Measurements from ENCODE around the gene VWA2.

The VWA2 gene

GRCh38 chr10:114239117-114239993 is at the start of gene VWA2:
Gene VWA2, plus strand, starts transcription at chr10:114239254. Its CDS starts 9,460 bp downstream, at chr10:114248714.
- DNase-seq (ENCODE audit: low spot score), result no peak

- DNase-seq (ENCODE audit: low spot score), result no peak
Measured at GRCh38 chr10:114189700-114190099, 49.4 kb upstream of the VWA2 start.

GRCh38 chr10:114195079-114195478 is 44.0 kb upstream of the VWA2 start:
- DNase-seq (ENCODE audit: low spot score), result no peak

DNA sequence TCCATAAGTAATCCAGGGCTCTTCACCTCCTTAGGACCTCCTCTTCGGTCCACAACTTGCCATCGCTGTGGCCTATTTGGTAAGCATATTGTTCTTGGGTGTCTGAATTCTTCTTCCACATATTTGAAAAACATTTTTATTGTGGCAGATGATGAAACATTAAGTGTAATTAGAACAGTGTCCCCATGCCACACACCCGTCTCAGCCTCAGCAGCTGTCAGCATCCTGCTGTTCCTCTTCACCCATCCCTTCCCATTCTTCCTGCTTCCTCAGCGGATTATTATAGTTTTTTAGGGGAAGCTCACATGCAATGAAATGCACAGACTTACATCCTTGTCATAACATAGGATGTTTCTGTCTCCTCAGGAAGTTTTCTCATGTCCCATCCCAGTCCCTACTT is 39.8 kb upstream of the VWA2 start:
- no peak for DNase-seq (ENCODE audit: low spot score)

DNA sequence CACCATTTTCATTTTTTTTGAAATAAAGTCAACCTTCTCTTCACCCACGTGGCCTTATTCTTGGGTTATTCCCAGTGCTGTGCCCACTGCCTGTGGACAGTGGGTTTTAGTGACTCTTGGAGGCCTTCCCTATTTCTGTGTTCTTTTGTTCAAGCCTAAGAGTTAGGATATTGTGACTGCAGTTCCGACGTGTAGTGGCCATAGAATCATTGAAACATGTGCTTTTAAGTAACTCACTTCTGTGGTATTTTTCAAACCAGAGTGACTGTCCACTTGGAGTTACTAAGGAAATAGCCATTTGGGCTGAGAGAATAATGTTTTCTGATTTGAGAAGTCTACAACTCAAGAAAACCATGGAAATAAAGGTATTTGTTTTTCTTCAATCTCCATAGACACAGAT is 36.2 kb upstream of the VWA2 start:
- DNase-seq (ENCODE audit: low spot score), result no peak

GRCh38 chr10:114206902-114207301 is 32.2 kb upstream of the VWA2 start:
- no peak for DNase-seq (ENCODE audit: low spot score)

DNA sequence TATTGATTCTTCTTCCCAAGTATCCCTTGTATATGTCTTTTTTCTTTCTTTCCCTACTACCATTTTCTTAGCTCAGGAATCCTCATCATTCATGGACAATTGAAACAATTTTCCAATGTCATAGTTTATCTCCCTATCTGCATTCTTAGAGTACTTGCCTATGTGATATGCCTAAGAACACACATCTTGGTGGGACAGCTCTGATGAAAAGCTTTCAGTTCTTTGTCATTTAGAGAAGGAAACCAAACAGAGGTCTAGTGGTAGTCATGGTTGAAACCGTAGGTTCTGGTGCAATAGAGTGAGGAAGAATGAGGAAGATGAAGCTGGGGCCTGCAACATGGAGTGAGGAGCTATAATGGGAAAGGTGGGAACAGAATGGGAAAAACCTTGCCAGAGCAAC is 31.7 kb upstream of the VWA2 start:
- DNase-seq (ENCODE audit: low spot score), result no peak

- DNase-seq (ENCODE audit: low spot score), result no peak
Measured at GRCh38 chr10:114208351-114208750, 30.7 kb upstream of the VWA2 start.

- no peak for DNase-seq (ENCODE audit: low spot score)
Measured at GRCh38 chr10:114212153-114212552, 26.9 kb upstream of the VWA2 start.

DNA sequence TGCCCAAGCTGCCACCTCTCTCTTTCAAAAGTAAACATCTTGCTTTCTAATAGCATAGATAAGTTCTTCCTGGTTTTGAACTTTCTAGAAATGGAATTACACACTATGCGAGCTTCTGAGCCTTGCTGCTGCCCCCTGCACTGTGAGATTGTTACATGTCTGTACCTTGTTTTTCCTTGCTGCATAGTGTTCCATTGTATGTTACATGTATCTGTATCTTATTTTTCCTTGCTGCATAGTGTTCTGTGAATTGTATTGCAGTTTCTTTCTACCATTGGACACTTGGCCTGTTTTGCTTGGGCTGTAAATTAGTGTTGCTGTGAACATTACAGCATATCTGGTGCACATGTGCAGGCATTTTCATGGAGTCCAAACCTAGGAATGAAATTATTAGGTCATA is 24.0 kb upstream of the VWA2 start:
- no peak for DNase-seq (ENCODE audit: low spot score)

DNA sequence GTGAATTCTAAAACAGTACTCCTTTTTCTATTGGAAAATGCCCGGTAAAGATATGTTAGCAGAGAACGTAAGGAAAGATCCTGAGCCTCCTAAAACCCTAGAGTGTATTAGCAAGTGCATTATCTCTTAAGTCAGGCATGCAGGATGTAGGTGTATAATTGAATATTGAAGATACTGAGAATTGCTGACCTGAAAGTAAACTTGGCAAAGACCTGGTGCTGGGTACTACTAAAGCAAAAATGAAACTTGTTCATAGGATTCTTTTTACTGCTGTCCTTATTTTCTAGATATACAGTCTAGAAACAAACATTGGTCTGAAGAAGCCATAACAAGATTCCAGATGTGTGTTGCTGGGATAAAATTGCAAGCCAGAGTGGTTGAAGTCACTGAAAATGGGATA is 18.8 kb upstream of the VWA2 start:
- DNase-seq (ENCODE audit: low spot score), result no peak

DNA sequence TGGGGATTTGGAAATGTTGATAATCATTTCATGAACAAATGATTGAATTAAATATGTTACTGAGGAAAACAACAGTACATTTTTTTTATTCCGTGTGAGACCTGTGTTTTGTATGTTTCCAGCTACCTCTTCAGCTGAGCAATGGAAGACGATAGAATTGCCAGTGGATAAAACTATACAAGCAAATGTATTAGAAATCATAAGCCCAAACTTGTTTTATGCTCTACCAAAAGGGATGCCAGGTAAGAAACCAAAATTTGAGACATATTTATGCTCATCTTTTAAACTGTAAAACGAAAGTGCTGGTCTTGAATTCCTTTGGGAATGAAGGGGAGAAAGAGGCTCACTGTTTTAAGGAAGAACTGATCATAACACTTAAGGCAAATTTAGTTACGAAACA is 17.8 kb upstream of the VWA2 start:
- DNase-seq (ENCODE audit: low spot score), result no peak

DNA sequence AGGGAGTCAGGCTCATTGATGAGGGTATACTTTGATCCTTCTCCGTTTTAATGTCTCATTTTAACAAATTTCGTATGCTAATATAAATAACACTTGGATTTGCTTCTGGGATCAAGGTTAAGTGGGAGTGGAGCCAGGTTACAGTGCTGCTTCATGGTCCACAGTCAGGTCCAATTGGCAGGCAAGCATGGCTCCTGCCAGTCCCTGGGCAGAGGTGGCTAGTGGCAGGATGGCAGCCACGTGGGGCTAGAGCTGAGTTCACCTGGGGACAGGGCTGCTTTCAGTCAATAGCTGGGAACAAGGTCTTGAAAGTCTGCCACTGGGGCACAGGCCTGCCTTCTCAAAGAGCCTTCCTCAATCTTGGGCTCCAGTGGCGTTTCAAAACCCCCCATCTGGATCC is 16.0 kb upstream of the VWA2 start:
- DNase-seq (ENCODE audit: low spot score), result no peak

DNA sequence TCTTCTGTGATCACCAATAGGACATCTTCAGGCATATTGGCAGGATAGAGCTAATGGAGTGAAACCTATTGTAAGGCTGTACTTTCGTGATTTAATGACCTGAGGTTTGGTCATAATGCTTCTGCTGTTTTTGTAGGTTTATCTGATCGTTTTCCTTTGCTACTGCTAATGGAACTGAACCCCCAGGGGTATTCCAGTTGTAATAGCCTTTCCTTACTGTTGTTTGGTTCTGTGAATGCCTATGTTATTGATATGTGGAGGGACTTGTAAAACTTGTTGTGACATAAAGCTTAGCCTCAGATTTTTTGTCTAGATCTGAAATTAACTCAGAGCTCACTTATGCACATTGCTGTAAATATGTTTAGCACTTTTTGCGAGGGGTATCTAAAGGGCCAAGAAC is 10.9 kb upstream of the VWA2 start:
- DNase-seq (ENCODE audit: low spot score), result no peak

DNA sequence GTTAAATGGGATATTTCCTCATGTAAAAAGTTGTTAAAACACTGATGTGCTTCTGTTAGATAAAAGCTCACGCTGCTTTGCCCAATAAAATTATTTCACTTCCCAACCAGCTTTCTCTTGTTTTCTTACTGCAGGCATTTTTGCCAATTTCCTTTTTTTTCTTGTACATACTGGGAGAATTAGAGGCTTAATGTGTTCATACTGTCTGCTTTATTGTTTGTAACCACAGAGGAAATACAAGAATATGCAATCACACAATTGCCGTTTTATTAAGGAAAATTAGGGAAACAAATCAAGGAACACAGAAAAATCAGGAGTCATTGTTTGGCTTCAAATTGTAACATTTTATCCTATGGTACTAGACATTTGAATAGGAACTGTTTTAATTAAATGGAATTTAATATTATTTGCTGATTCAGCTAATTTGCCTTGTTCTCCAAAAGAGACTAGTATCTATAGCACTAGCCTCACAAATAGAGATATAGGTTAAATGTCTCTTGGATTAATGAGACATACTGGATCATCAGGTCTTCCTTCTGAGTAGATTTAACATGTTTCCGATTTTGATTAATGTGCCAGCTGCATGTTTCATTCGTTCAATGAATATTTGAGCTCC is 6.4 kb upstream of the VWA2 start:
- DNase-seq (ENCODE audit: low spot score), result no peak

DNA sequence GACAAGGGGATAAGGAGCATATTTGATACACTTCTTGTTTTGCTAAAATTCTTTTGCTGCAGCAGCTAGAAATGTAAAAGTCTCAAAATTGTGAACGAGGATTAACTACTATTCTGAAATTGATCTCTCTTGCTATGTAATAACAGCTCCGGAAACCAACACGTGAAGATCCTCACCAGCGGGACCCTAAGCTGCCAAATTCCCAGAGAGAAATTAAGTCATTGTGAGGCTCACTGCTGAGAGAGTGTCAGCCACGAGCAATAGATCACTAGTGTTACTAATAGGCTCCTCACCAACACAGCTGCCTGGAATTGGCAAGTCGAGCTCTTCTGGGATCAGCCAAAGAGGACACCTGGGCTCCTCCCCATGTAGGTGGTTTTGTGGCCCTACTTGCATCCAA is 5.6 kb upstream of the VWA2 start:
- no peak for DNase-seq (ENCODE audit: low spot score)

DNA sequence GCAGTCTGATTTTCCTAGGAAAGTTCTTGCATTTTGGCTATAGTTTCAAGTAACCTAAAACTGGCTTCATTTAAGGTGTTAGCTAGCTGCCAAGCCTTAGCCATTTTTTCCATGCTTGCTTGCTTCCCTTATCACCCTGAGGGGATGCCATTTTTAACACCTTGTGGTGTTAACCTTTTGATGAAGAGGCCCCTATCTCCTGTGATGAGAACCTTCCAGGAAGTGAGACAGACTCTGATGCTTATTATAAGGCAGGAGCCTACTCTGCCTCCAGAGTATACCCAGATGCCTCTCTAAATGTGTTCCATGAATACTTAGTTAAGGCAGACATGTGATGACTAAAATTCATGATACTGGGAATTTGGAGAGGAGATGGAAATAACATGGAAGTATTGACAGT is 4.9 kb upstream of the VWA2 start:
- DNase-seq (ENCODE audit: low spot score), result no peak

DNA sequence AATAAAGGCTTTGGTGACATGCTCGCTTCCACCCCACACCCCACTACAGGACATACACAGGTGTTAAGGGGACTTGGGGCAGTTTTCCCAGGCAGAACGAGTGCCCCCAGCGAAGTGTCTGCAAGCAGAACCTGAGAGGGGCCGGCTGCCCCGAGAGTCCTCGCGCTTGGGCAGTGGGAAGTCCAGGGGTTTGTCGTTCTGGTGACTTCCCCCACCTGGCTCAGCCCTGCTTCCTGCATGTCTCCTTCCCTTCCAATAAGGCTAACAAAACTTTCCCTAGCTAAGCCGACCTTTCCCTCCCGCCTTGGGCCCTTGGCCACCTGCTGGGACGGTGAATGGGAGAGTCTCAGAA is 916 bp downstream of the VWA2 start:
- DNase-seq (ENCODE audit: low spot score), result no peak

DNA sequence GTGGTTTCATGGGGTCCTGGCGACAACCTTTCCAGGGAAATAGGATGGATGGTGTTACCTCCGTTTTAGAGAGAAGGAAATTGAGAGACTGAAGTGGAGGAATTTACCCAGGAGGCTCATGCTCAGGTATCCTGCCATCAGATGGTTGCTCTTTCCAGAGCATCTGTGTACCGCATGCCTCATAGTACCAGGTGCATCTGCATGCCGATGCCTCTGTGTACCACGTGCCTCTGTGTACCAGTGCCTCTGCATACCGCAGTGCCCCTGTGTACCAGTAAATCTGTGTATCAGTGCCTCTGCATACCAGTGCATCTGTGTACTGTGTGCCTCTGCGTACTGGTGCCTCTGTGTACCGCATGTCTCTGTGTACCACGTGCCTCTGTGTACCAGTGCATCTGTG is 3.2 kb downstream of the VWA2 start:
- no peak for DNase-seq (ENCODE audit: low spot score)

GRCh38 chr10:114243661-114244060 is 4.6 kb downstream of the VWA2 start:
- no peak for DNase-seq (ENCODE audit: low spot score)

DNA sequence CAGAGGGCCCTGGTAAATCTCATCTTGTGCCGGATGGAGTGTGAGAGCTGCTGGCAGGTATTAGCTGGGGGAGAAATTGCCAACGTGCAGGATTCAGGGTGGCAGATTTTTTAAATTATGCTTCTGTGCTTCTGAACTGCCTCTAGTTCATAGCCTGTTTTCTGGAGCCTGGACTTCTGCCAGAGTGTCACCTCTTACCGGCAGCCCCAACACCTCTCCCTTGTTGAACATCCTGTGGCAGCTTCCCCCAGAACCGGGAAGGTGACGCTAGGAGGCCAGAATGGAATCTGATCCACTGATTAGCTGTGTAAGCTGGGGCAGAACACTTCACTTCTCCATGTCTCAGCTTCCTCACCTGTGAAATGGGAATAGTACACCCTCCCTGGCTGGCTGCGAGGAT is 5.1 kb downstream of the VWA2 start:
- no peak for DNase-seq (ENCODE audit: low spot score)

- no peak for DNase-seq (ENCODE audit: low spot score)
Measured at GRCh38 chr10:114245121-114245791, 6.2 kb downstream of the VWA2 start.

DNA sequence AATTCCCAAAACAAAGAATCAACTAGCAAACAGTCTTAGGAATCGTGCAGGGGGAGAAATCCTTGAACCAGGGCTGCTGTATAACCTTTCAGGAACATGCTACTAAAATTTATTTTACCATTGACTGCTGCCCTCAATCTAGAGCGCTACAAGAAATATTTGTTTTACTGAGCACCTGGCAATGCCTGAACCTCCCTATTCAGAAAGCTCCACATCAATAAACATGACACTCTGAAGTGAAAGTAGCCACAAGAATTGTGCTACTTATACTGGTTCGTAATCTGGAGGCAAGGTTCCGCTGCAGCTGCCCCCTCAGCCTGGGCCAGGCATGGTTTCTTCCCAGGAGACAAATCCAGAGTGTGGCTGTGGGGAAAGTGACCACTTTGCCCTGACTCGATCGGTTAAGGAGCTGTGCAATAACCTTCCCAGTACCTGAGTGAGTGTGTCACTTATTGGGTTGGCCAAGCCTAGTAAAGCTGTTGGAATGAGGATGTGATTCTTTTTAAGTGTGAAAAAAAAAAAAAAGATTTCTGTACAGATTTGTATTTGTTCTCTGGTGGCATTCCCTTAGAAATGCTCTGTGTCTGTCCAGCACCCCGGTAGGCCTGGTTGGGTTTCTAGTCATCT is 7.7 kb downstream of the VWA2 start:
- DNase-seq (ENCODE audit: low spot score), result no peak
